Measurements from ENCODE around the gene SGPP2. TPM values are rescaled to one million over a fixed set of nuclear protein-coding genes. Genes with fewer than 3 reads are reported as not detected.

SGPP2 gene
- total and polyA plus RNA-seq, 2 of the 4 experiments (the other 2 are of a cell fraction): not detected

GRCh38 chr2:222575618-222576017 lies 151.3 kb downstream of the SGPP2 start:
- Histone ChIP-seq H3K27ac (ENCODE audit: insufficient read depth, low read length) (no peak overlapping the region), H4K5ac (ENCODE audit: low read depth, low read length) (no peak overlapping the region), H3K9me3 (ENCODE audit: control insufficient read depth, insufficient read depth, low read length) (no peaks in the 10 kb centered on the region), H3K14ac (replicated peaks; ENCODE audit: low read depth, low read length) (no peak overlapping the region), H3K18ac (ENCODE audit: low read depth, low read length) (no peak overlapping the region), H3K23ac (ENCODE audit: low read depth, low read length) (no peak overlapping the region), H3K4ac (ENCODE audit: low read depth, low read length) (no peak overlapping the region), H2BK5ac (ENCODE audit: low read depth, low read length, poor library complexity, severe bottlenecking) (no peak overlapping the region), H2AFZ (replicated peaks; ENCODE audit: low read length, poor library complexity) (no peak overlapping the region), H3K4me3 (ENCODE audit: insufficient read depth, low read depth, low read length) (no peak overlapping the region), H3K4me1 (ENCODE audit: control insufficient read depth, insufficient read depth, low read length) (peaks cover 6% of the 10 kb centered on the region), H3K79me1 (ENCODE audit: low read depth in 1 of 2, low read length in 2 of 2) (peaks cover 13 to 14% of the 10 kb centered on the region in 2 experiments; a peak in 3 of 4 replicates), H2AK9ac (replicated peaks; ENCODE audit: low read depth, low read length, poor library complexity) (no peak overlapping the region), H3K36me3 (ENCODE audit: control insufficient read depth, insufficient read depth, low read length) (peaks cover 5% of the 10 kb centered on the region), H3K9me1 (ENCODE audit: insufficient read depth, low read length) (peaks cover 8% of the 10 kb centered on the region; the same call in 1 of the 2 replicates), H4K91ac (ENCODE audit: insufficient read depth, low read depth, low read length) (no peak overlapping the region), H3K9ac (ENCODE audit: low read depth, low read length) (no peak overlapping the region), H3K27me3 (ENCODE audit: control insufficient read depth, insufficient read depth, low read length) (no peaks in the 10 kb centered on the region), H2BK120ac (ENCODE audit: low read depth, low read length) (no peak overlapping the region), H4K20me1 (ENCODE audit: insufficient read depth, low read length) (peaks cover 3% of the 10 kb centered on the region), H2AK5ac (ENCODE audit: low read depth, low read length) (no peak overlapping the region), H4K8ac (ENCODE audit: low read depth in 2 of 2, low read length in 2 of 2) (no peak overlapping the region), H2BK15ac (ENCODE audit: low read depth, low read length) (no peak overlapping the region), H3K4me2 (ENCODE audit: low read depth, low read length) (no peak overlapping the region), H3K56ac (ENCODE audit: extremely low read depth, insufficient read depth, low read length) (no peak overlapping the region), H2BK20ac (ENCODE audit: low read depth, low read length) (no peak overlapping the region)
- POLR2A ChIA-PET (ENCODE audit: unreplicated experiment): no interaction called here
- no TSS peak for BruUV-seq (replicated peaks)
- ATAC-seq (ENCODE audit: low read depth) (no peak), DNase-seq (no peak)
- in situ Hi-C loops (cut with MboI; ENCODE audit: low sequenced_read_pairs) (loop anchor here (25.0 kb wide), 1 partner anchor 513 kb away; no protein-coding TSS in a partner anchor), intact Hi-C loops (cut with micrococcal nuclease) (no loop called here), dilution Hi-C loops (cut with HindIII; ENCODE audit: low sequenced_read_pairs, unreplicated experiment) (no loop called here)
- TF ChIP-seq MAZ (IDR thresholded peaks at IDR 0.05; ENCODE audit: borderline replicate concordance, low read depth, low read length): no peak
- TF ChIP-seq NFE2L2 (IDR thresholded peaks at IDR 0.05; ENCODE audit: low read depth, low read length): no peak
- no peak for TF ChIP-seq RAD21 (IDR thresholded peaks at IDR 0.05; ENCODE audit: low read length)
- TF ChIP-seq RCOR1 (IDR thresholded peaks at IDR 0.05; ENCODE audit: insufficient replicate concordance, low read length): no peak
- no peak for TF ChIP-seq CHD1 (IDR thresholded peaks at IDR 0.05; ENCODE audit: low read depth, low read length)
- TF ChIP-seq, protein P1, sequence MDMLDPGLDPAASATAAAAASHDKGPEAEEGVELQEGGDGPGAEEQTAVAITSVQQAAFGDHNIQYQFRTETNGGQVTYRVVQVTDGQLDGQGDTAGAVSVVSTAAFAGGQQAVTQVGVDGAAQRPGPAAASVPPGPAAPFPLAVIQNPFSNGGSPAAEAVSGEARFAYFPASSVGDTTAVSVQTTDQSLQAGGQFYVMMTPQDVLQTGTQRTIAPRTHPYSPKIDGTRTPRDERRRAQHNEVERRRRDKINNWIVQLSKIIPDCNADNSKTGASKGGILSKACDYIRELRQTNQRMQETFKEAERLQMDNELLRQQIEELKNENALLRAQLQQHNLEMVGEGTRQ (IDR thresholded peaks at IDR 0.05; ENCODE audit: low read depth, low read length): no peak
- TF ChIP-seq POLR2A (IDR thresholded peaks at IDR 0.05; ENCODE audit: low read depth, low read length): no peak
- no peak for TF ChIP-seq MXI1 (IDR thresholded peaks at IDR 0.05; ENCODE audit: borderline replicate concordance, low read depth, low read length)
- no peak for TF ChIP-seq BHLHE40 (IDR thresholded peaks at IDR 0.05; ENCODE audit: low read depth, low read length)
- no CpG with 5 or more reads among the region's 2 CpGs for WGBS, 2 experiments (ENCODE audit: extremely low coverage in 2 of 2, insufficient read length in 1 of 2)
- CTCF ChIA-PET: interaction anchor here (0.9 kb wide), 1 partner anchor 14 kb away, joined by 4 read pairs; no protein-coding TSS in a partner anchor

Measured in IMR-90 (cell line).